CD4-positive, alpha-beta T cell treated with Interleukin-21 for 1 hour (primary cell): Measurements from ENCODE around the gene PLS1.
"Not testable (repeated sequence)": the region's sequence is repeated elsewhere in the genome, so short reads cannot be mapped to it uniquely, and the experiment has no call there.

ENCODE experiments used
- DNase-seq: peaks from one replicate; pipeline ENCODE4 v3.0.0-alpha.2; 2020

PLS1 gene, protein sequence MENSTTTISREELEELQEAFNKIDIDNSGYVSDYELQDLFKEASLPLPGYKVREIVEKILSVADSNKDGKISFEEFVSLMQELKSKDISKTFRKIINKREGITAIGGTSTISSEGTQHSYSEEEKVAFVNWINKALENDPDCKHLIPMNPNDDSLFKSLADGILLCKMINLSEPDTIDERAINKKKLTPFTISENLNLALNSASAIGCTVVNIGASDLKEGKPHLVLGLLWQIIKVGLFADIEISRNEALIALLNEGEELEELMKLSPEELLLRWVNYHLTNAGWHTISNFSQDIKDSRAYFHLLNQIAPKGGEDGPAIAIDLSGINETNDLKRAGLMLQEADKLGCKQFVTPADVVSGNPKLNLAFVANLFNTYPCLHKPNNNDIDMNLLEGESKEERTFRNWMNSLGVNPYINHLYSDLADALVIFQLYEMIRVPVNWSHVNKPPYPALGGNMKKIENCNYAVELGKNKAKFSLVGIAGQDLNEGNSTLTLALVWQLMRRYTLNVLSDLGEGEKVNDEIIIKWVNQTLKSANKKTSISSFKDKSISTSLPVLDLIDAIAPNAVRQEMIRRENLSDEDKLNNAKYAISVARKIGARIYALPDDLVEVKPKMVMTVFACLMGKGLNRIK

DNA sequence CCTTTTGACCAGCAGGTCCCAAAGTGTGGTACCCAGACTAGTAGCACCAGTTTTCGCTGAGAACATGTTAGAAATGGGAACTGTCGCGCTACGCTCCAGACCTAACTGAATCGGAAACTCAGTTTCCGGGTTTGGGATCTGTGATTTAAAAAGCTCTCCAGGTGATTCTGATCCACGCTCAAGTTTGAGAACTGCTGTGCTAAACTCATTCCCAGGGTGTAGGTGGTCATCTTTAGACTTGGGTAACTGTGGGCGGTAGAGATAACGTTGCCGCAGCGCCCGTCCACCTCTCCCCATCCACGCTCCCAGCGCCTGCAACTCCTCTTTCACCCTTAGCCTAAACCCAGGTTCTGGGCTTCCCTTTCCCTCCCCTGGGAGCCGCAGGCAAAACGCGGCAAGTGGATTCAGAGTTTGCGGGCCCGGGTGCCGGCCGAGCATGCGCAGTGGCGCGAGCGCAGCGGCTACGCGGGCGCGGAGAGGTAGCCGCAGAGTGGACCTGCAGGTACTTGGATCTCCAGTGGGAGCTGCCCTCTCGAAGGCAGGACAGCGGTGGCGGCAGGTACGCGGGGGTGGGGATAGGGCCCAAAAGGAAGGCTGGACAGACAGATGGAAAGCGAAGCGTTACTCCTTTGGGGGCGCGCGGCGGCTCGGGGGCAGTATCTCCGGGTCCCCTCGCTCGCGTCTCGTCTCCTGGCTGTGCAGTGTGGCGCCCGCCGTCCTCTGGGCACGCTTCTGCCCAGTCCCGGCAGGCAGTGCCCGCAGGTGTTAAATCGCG is at the start of gene PLS1:
PLS1 (plus strand) TSS at position 443 of the 775 bp plus-strand sequence. CDS start 67,845 bp downstream, outside the sequence.
- peak; percentile 91 for DNase-seq

DNA sequence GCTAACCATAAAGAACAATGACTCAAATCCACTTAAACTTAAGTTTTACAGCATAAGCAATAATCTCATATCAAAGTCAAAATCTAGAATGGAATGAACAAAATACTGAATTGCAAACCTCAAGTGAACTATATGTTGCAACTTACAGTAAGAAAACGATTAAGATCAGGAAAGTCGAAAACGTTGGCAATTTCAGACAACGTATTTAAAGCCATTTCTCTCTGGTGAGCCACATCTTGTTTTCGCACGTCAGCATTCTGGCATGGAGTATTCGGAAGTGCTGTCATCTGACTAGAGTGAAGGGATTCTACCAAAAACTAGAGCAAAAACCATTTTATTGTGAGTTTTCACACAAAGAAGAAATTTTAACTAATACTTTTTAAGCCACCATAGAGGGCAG is 46.2 kb upstream of the PLS1 start:
- DNase-seq = no peak

DNA sequence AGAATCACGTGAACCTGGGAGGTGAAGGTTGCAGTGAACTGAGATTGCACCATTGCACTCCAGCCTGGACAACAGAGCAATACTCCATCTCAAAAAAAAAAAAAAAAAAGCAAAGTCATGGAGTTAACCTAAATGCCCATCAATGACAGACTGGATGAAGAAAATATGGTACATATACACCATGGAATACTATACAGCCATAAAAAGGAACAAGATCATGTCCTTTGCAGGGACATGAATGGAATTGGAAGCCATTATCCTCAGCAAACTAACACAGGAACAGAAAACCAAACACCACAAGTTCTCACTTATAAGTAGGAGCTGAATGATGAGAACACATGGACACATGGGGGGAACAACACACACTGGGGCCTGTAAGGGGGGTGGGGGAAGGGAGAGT is 43.6 kb upstream of the PLS1 start:
- DNase-seq = not testable (repeated sequence)

DNA sequence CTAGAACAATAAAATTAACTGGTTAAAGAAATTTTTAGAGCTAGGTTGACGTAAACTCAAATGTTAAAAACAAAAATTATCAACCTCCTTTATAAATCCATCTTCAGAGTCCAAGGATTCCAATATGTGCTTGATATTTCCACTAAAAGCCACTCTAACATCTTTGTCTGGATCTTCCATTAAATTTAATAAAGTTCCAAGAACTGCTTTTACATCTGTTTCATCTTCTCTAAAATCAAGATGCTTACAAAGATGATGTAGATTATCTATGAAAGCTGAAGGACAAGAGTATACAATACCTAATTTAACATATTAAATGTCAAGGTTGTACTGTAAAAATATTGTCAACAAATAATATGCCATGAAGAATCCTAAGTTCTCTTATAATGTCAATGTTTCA is 42.5 kb upstream of the PLS1 start:
- DNase-seq = no peak

DNA sequence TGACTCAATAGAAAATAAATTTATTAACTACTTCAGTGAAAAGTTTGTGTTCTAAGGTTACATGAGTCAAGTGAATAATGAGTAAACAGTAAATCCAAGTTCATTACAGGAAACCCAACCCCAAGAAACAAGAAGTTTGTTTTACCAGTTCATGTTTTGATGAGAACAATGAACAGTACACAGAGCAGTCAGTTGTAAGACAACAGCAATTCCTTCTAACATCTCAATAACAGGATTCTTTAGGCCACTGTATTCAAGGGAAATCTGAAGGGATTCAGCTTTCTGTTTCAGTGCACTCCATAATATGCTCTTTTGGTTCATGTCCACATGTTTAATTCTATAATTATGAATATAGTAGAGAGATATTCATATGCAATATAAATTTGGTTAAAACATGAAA is 36.1 kb upstream of the PLS1 start:
- no peak for DNase-seq

GRCh38 chr3:142563496-142563997 is 32.6 kb upstream of the PLS1 start:
- no peak for DNase-seq

DNA sequence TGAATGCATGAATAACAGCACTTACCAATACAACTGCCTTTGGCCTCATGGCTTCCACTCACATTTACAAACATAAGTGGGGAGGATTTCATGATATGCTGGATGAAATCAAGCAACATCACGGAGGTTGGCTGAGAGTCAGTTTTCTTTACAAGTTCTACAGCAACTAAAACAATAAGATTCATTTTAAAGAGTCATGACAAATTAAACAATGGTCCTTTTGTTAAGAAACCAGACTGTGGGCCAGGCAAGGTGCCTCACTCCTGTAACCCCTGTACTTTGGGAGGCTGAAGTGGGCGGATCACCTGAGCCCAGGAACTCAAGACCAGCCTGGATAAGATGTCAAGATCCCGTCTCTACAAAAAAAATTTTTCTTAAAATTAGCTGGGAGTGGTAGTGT is 30.1 kb upstream of the PLS1 start:
- DNase-seq = no peak

DNA sequence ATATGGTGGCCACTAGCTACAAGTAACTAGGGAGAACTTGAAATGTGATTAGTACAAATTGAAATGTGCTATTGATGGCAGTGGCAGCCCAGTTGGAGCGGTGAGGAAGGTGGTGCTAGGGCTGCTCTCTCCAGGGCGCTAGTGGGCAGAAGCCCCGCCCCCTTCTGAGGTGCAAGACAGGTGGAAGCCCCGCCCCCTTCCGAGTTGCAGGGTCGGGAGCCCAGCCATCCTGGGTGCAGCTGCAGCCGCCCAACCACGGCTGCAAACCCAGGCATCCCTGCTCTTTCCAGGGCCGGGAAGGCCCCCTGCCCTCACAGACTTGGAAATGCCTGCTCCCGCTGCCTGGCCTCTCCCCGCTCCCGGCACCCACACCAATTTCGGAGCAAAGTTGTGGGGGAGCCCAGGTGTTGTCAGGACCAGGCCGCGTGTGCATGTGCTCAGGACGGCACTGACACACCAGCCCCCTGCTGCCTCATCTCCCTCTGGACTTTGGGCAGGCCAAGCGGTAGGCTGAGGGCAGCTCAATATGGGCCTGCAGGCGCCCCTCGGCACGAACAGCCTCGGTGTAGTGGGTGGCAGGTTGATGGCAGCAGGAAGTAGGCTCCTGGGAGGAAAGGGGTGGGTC is 27.7 kb upstream of the PLS1 start:
- no peak for DNase-seq

GRCh38 chr3:142569422-142569821 is 26.8 kb upstream of the PLS1 start:
- not testable (repeated sequence) for DNase-seq

GRCh38 chr3:142574223-142574622 is 22.0 kb upstream of the PLS1 start:
- DNase-seq = not testable (repeated sequence)

DNA sequence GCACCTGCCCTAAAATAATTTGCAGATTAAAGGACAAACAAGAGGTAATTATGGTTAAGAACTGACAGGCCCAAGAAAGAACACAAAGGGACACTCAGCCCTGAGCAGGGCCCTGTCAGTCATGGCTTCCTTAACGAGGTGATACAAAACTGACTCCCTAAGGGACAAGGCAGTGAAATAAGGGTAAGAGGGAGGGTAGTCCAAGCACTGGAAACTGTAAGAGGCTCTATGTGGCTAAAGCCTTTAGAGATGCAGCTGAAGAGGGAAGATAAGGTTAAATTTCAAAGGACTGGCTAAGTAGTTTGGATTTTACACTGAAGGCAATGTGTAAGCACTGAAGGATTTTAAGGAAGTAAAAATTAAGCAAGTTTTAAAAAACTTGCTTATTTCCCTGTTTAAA is 21.5 kb upstream of the PLS1 start:
- no peak for DNase-seq

GRCh38 chr3:142576792-142577191 is 19.4 kb upstream of the PLS1 start:
- DNase-seq = no peak

GRCh38 chr3:142577696-142578328 is 18.4 kb upstream of the PLS1 start:
- peak; percentile 45 for DNase-seq

DNA sequence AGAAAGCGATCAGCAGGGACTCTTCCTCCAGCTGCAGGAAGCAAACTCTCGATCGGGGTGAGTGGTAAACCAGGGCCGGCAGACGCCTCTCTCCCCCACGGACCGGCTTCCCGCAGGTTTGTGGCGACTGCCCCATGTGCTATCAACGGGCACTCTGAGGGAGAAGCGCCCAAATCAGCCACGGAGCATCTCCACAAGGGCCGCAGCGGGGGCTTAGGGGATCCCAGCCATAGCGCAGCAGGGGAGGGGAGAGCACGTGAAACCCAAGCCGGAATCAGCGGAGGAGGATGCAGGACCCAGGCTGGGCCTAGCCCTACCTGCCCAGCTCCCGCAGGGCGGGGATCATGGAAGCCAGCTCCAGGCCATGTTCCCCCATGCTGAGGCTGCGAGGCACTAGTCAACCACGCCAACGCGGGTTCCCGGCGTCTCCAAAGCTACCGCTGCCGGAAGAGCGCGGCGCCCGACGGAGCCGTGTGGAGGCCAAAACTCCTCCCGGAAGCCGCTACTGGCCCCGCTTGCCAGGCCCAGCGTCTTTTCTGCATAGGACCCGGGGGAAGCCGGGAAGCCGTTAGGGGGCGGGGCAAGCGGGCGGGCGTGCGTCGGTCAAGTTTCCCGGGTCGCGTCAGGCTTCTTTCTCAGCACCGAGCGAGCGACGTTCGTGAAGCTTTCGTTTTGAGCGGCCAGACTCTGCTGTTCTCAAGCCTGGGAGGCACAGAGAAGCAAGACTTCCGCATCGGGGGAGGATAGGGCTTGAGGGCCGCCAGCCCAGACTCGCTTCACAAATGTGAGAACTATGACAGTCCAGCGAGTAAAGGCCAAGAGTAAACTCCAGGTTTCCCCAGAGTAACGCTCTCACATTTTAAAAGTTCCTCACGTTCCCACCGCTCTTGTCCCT is 17.6 kb upstream of the PLS1 start, which contains the start of gene ATR:
ATR (minus strand) TSS at position 405 of the 895 bp plus-strand sequence; CDS start at position 376, 29 bp downstream.
- DNase-seq = peak; percentile 96

DNA sequence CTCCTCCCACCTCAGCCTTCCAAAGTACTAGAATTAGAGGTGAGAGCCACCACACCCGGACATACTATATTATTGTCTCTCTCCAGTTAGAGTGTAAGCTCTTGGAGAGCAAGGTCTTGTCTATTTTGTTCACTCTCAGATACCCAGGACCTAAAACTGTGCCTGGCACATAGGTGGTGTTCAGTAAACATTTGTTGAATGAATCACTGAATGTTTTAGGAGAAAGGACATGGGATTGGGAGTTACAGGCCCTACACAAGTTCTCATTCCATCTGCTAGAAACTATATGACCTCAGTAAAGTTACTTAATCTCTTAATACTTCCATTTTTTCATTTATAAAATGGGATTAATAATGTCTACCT is 16.2 kb upstream of the PLS1 start:
- no peak for DNase-seq

- DNase-seq = not testable (repeated sequence)
These were observed 15.1 kb upstream of the PLS1 start for GRCh38 chr3:142581070-142581469.

- DNase-seq = peak; percentile 58
These were observed 9.3 kb upstream of the PLS1 start for GRCh38 chr3:142586803-142587406.

- no peak for DNase-seq
These were observed 7.5 kb upstream of the PLS1 start for GRCh38 chr3:142588703-142589102.

- DNase-seq = not testable (repeated sequence)
These were observed 3.9 kb upstream of the PLS1 start for GRCh38 chr3:142592268-142592667.

GRCh38 chr3:142595141-142595540 is 1.1 kb upstream of the PLS1 start:
- no peak for DNase-seq

DNA sequence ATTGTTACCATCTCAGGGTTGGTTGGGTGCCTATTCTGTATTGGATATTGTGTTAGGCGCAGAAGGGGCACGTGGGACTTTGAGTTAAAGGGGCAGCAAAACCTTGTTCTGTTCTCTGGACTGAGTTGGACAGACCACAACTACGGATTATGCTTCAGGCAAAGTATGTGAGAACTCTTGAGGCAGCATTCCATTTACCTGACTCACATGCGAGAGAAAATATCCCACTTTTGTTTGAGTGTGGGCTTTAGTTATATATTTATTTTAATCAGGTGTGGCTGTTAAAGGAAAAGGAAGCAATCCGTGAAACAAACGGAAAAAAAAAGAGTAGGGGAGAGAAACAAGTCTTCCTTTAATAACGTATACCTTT is 627 bp upstream of the PLS1 start:
- no peak for DNase-seq
